SK-N-MC (cell line): ENCODE measurements around the gene TSHZ2.

Experiments used
- EZH2 ChIP-seq: fragments of 200-600 bp; sonication (generic); IDR thresholded peaks from one replicate; pipeline ENCODE4 v1.6.1; 2017; ENCODE audit warnings: antibody characterized with exemption
- FOXP2 ChIP-seq: optimal IDR thresholded peaks from 2 replicates; pipeline ENCODE3; 2011; ENCODE audit warnings: mild to moderate bottlenecking, moderate library complexity; ENCODE audit not compliant: insufficient read depth; ENCODE audit errors: extremely low read length, control extremely low read depth
- POLR2AphosphoS5 ChIP-seq: IDR thresholded peaks from 2 replicates; pipeline ENCODE4 v1.6.1; 2012; ENCODE audit warnings: mild to moderate bottlenecking, low read depth, low read length, borderline replicate concordance

DNA sequence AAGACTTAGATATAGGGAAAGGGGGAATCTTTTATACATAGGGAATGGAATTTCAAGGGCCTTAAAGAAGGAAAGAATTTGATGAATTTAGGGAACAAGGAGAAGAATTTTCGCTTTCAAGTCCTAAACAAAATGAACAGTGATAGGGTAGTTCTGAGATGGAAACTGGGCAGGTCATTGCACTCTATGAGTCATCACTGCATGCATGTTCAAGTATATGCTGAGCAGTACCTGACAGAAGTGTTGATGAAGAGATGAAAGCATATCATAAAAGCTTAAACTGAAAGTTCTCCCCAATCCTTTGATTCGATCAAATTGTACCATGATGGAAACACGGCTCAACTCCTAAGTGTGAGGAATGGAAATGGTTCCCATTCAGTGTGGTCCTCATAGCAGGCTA is 271.0 kb downstream of the TSHZ2 start:
- TF ChIP-seq POLR2AphosphoS5 (no peak), EZH2 (no peak), FOXP2 (no peak)
